ENCODE measurements around the gene FGG.
A peak's percentile ranks its signal among the peaks of the same experiment; 100 is the strongest.

The FGG gene

GRCh38 chr4:154640999-154641398, 28.5 kb upstream of the FGG start:
- no peak for DNase-seq (ENCODE audit: low read depth)
- H3K4me3 ChIP-seq (ENCODE audit: low read depth, low read length), result no peak overlapping the region
- TF ChIP-seq MAX (IDR thresholded peaks at IDR 0.05; ENCODE audit: low read depth, low read length) (no peak), CTCF (IDR thresholded peaks at IDR 0.05; ENCODE audit: low read depth, low read length) (no peak), MYC (IDR thresholded peaks at IDR 0.05; ENCODE audit: low read depth, low read length) (no peak), POLR2A (IDR thresholded peaks at IDR 0.05; ENCODE audit: extremely low read depth, insufficient read length) (no peak)

- H3K4me3 ChIP-seq (ENCODE audit: low read depth, low read length), result no peak overlapping the region
- no peak for DNase-seq (ENCODE audit: low read depth)
- TF ChIP-seq POLR2A (IDR thresholded peaks at IDR 0.05; ENCODE audit: extremely low read depth, insufficient read length), result no peak
- no peak for TF ChIP-seq CTCF (IDR thresholded peaks at IDR 0.05; ENCODE audit: low read depth, low read length)
- no peak for TF ChIP-seq MAX (IDR thresholded peaks at IDR 0.05; ENCODE audit: low read depth, low read length)
- no peak for TF ChIP-seq MYC (IDR thresholded peaks at IDR 0.05; ENCODE audit: low read depth, low read length)
Measured at GRCh38 chr4:154634058-154634457, 21.6 kb upstream of the FGG start.

- TF ChIP-seq CTCF (IDR thresholded peaks at IDR 0.05; ENCODE audit: low read depth, low read length), result no peak
- no peak for TF ChIP-seq MYC (IDR thresholded peaks at IDR 0.05; ENCODE audit: low read depth, low read length)
- no peak for TF ChIP-seq MAX (IDR thresholded peaks at IDR 0.05; ENCODE audit: low read depth, low read length)
- TF ChIP-seq POLR2A (IDR thresholded peaks at IDR 0.05; ENCODE audit: extremely low read depth, insufficient read length), result no peak
- no peak for DNase-seq (ENCODE audit: low read depth)
- H3K4me3 ChIP-seq (ENCODE audit: low read depth, low read length), result no peak overlapping the region
Measured at GRCh38 chr4:154631828-154632227, 19.4 kb upstream of the FGG start.

- no peak overlapping the region for H3K4me3 ChIP-seq (ENCODE audit: low read depth, low read length)
- no peak for TF ChIP-seq MYC (IDR thresholded peaks at IDR 0.05; ENCODE audit: low read depth, low read length)
- no peak for TF ChIP-seq MAX (IDR thresholded peaks at IDR 0.05; ENCODE audit: low read depth, low read length)
- TF ChIP-seq CTCF (IDR thresholded peaks at IDR 0.05; ENCODE audit: low read depth, low read length), result no peak
- no peak for TF ChIP-seq POLR2A (IDR thresholded peaks at IDR 0.05; ENCODE audit: extremely low read depth, insufficient read length)
- no peak for DNase-seq (ENCODE audit: low read depth)
Measured at GRCh38 chr4:154630324-154630723, 17.9 kb upstream of the FGG start.

GRCh38 chr4:154626793-154627484, 14.5 kb upstream of the FGG start:
- H3K4me3 ChIP-seq (ENCODE audit: low read depth, low read length), result no peak overlapping the region
- TF ChIP-seq MAX (IDR thresholded peaks at IDR 0.05; ENCODE audit: low read depth, low read length) (no peak), CTCF (IDR thresholded peaks at IDR 0.05; ENCODE audit: low read depth, low read length) (peak; percentile 36), MYC (IDR thresholded peaks at IDR 0.05; ENCODE audit: low read depth, low read length) (no peak)
- DNase-seq (ENCODE audit: low read depth), result peak; percentile 49

Data from NB4 (cell line).